Activated naive CD8-positive, alpha-beta T cell treated with anti-CD3 and anti-CD28 coated beads, Interleukin-2, amount 10 ng/mL, durations not matched to agents 7 days and 5 days (primary cell): ENCODE data around the gene BANF2. TPM values are rescaled to one million over a fixed set of nuclear protein-coding genes. Genes with fewer than 3 reads are reported as not detected.
A peak's percentile ranks its signal among the peaks of the same experiment; 100 is the strongest.
"Not testable (repeated sequence)": the region's sequence is repeated elsewhere in the genome, so short reads cannot be mapped to it uniquely, and the experiment has no call there.

ENCODE experiments used
- ATAC-seq: fragments of 150-1000 bp; cut with Tn5 transposase; one replicate; pipeline ENCODE4 v1.10.0; 2021; ENCODE audit warnings: low read depth, moderate library complexity
- POLR2A ChIA-PET: fragments of 350-600 bp; sonication (Branson Sonifier 250); formaldehyde crosslinking; loops from one replicate; lab custom pipeline; 2021; ENCODE audit warnings: antibody characterized with exemption; lab: Charles Lee
- DNase-seq: peaks from one replicate; pipeline ENCODE4 v3.0.0; 2021
- H3K27ac Mint-ChIP-seq: one replicate; pipeline ENCODE4 v1.8.0; 2022; ENCODE audit warnings: mild to moderate bottlenecking, mixed read lengths
- H3K27me3 Mint-ChIP-seq: one replicate; pipeline ENCODE4 v1.8.0; 2022; ENCODE audit warnings: mild to moderate bottlenecking, moderate library complexity, mixed read lengths
- H3K36me3 Mint-ChIP-seq: one replicate; pipeline ENCODE4 v1.8.0; 2021; ENCODE audit warnings: mild to moderate bottlenecking, mixed read lengths
- H3K4me1 Mint-ChIP-seq: one replicate; pipeline ENCODE4 v1.8.0; 2021; ENCODE audit warnings: mixed read lengths
- H3K4me3 Mint-ChIP-seq: one replicate; pipeline ENCODE4 v1.8.0; 2022; ENCODE audit warnings: mild to moderate bottlenecking, moderate library complexity, mixed read lengths
- H3K9me3 Mint-ChIP-seq: one replicate; pipeline ENCODE4 v1.8.0; 2021; ENCODE audit warnings: mixed read lengths
- total RNA-seq, 2 experiments: library from RNA; stranded (reverse); gene quantifications; one replicate each; pipeline ENCODE4 v1.2.3, GENCODE V29; 2021

The BANF2 gene
- total RNA-seq, 2 experiments from 2014 or later = not detected

- DNase-seq (no peak), ATAC-seq (no peak)
- peaks cover 4% of the 10 kb centered on the region for H3K9me3 Mint-ChIP-seq
- peaks cover 29% of the 10 kb centered on the region for H3K4me1 Mint-ChIP-seq
- POLR2A ChIA-PET = no interaction called here
- no peak overlapping the region for H3K27ac Mint-ChIP-seq
- peaks cover 40% of the 10 kb centered on the region for H3K36me3 Mint-ChIP-seq
- no peak overlapping the region for H3K4me3 Mint-ChIP-seq
- H3K27me3 Mint-ChIP-seq = no peaks in the 10 kb centered on the region
Measured at GRCh38 chr20:17658648-17658993, 41.1 kb upstream of the BANF2 start.

DNA sequence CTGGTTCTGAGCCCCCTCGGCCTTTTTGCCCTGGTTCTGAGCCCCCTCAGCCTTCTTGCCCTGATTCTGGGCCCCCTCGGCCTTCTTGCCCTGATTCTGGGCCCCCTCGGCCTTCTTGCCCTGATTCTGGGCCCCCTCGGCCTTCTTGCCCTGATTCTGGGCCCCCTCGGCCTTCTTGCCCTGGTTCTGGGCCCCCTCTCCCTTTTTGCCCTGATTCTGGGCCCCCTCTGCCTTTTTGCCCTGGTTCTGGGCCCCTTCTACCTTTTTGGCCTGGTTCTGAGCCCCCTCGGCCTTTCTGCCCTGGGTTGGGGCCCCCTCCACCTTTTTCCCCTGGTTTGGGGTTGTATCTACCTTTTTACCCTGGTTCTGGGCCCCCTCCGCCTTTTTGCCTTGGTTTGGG is 40.4 kb upstream of the BANF2 start:
- Mint-ChIP-seq H3K4me1 (peaks cover 36% of the 10 kb centered on the region), H3K36me3 (peaks cover 38% of the 10 kb centered on the region)
- H3K27me3 Mint-ChIP-seq, POLR2A ChIA-PET, H3K27ac Mint-ChIP-seq, DNase-seq, ATAC-seq, H3K9me3 Mint-ChIP-seq, H3K4me3 Mint-ChIP-seq: not testable (repeated sequence)

DNA sequence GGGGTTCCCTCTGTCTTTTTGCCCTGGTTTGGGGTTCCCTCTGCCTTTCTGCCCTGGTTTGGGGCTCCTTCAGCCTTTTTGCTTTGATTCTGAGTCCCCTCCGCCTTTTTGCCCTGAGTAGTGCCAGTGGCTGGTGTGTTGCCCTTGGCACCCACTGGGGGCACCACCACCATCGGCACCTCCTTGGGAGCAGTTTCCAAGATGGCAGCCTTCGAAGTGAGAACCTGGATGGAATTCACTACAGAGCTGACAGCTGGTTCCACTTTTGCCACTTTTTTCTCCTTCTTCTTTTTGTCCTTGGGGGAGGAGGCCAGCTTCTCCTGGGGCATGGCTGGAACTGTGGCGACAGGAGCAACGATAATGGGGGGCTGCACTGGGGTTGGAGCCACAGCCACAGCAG is 40.0 kb upstream of the BANF2 start:
- H3K4me1 Mint-ChIP-seq = peaks cover 39% of the 10 kb centered on the region
- H3K27me3 Mint-ChIP-seq = no peaks in the 10 kb centered on the region

DNA sequence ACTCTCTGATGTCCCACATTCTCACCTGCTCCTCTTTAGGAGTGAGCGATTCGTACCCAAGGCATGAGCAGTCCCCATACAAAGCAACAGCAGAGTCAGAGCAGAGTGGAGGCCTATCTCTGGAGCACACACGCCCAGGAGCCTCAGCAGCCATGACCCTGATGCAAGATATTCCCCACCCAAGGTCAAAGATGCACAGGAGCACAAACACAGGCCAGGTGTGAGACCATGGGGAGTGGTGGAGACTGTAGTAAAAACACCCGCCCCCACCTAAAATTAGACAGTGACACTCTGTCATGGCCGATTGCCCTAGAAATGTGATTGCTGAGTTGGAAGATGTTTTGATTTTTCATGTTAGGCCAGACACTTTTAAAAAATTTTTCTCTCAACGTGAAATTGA is 39.1 kb upstream of the BANF2 start:
- no peaks in the 10 kb centered on the region for H3K27me3 Mint-ChIP-seq
- ATAC-seq (no peak), DNase-seq (no peak)
- POLR2A ChIA-PET = no interaction called here
- peak overlapping the region; percentile 30 for H3K27ac Mint-ChIP-seq
- peaks cover 45% of the 10 kb centered on the region for H3K4me1 Mint-ChIP-seq
- peaks cover 38% of the 10 kb centered on the region for H3K36me3 Mint-ChIP-seq
- H3K4me3 Mint-ChIP-seq = no peak overlapping the region
- H3K9me3 Mint-ChIP-seq = peaks cover 4% of the 10 kb centered on the region

More for the DNA sequence above, 40.0 kb upstream of the BANF2 start:
- no peak for ATAC-seq
- no peak for DNase-seq
- Mint-ChIP-seq H3K4me3 (no peak overlapping the region), H3K9me3 (peaks cover 4% of the 10 kb centered on the region), H3K36me3 (peaks cover 38% of the 10 kb centered on the region), H3K27ac (no peak overlapping the region)
- POLR2A ChIA-PET = no interaction called here

DNA sequence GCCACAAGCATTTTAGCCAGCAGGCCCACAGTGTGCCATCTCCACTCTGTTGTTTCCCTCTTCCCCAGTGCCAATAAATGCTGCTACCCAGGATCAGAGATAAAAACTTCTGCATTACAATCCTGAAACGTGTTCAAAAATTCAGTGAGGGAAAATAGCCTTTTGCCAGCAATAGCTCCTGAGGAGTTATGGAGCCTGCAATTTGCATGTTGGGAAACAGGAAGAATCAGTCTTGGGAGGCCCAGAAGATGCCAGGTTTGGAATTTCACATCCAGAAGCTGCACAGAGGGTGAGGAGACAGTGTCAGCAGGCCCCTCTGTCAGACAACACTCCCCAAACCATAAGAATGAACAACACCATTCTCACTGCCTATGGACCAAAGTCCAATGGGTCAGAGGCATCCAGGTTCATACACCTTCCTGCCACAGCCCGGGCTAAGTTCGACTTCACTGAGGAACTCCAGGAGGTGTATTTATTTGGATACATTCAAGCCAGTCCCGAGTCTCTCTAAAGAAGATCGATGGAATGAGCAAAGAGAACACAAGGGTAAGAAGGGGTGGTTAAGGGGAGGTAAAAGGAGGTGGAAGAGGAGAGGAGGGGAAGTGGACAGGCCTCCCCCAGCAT is 38.5 kb upstream of the BANF2 start:
- Mint-ChIP-seq H3K4me1 (peaks cover 49% of the 10 kb centered on the region), H3K27me3 (no peaks in the 10 kb centered on the region), H3K4me3 (no peak overlapping the region), H3K27ac (no peak overlapping the region), H3K36me3 (peaks cover 36% of the 10 kb centered on the region), H3K9me3 (peaks cover 4% of the 10 kb centered on the region)
- POLR2A ChIA-PET = no interaction called here
- ATAC-seq (no peak), DNase-seq (no peak)

DNA sequence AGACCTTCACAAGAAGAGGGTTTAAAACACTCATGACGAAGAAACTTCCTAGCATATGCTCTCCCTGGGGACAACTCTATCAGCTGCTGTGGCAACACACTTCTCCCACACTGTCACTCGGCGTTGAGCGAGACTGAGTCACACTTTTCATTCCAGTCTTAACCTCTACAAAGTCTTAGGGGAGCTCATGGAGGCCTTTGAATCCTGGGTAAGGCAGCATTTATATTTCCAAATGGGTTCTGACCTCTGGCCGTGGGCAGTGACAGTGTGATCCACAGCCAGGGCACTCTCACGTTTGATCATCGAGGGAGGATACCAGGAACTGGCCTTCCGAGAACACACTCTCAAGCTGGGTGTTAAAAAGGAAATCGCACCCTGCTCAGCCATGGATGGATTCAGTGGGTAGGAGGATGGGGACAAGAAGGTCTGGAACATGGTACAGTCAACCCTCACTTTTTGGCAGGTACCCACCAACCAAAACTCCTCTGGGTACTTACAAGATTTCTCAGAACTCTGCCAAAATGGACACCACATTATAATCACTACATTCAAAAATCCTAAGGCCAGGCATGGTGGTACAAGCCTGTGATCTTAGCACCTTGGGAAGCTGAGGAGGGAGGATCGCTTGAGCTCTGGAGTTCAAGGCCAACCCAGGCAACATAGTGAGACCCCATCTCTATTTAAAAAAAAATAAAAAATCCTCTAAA is 37.3 kb upstream of the BANF2 start:
- Mint-ChIP-seq H3K27ac (peak overlapping the region; percentile 57), H3K4me3 (peak overlapping the region; percentile 34), H3K36me3 (peaks cover 33% of the 10 kb centered on the region), H3K27me3 (no peaks in the 10 kb centered on the region), H3K9me3 (peaks cover 4% of the 10 kb centered on the region), H3K4me1 (peaks cover 58% of the 10 kb centered on the region)
- ATAC-seq = peak; percentile 8
- no peak for DNase-seq
- POLR2A ChIA-PET = interaction anchor here (1.0 kb wide), 1 partner anchor 20 kb away, joined by 3 read pairs; the partner anchor contains the start of gene RRBP1

DNA sequence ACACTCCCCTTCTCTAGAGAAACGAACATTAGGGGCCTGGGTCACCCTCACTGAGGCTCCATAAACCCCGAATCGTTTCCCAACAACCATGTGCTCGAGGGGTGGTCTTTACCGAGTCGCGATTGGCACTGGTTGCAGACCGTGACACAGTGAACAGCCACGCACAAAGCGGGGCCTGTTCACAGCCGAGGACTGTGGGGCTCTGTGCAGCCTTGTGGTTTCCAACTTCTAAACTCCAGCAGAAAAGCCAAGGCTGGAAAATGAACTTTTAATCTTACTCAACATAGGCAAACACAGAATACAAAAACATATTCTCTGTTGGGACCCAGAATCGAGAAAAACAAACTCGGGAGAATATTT is 36.7 kb upstream of the BANF2 start:
- ATAC-seq = no peak
- no peak overlapping the region for H3K4me3 Mint-ChIP-seq
- POLR2A ChIA-PET = interaction anchor here (1.0 kb wide), 1 partner anchor 19 kb away, joined by 3 read pairs; the partner anchor contains the start of gene RRBP1
- H3K27ac Mint-ChIP-seq = no peak overlapping the region
- H3K9me3 Mint-ChIP-seq = peaks cover 4% of the 10 kb centered on the region
- peaks cover 31% of the 10 kb centered on the region for H3K36me3 Mint-ChIP-seq
- no peak for DNase-seq
- H3K27me3 Mint-ChIP-seq = no peaks in the 10 kb centered on the region
- peaks cover 52% of the 10 kb centered on the region for H3K4me1 Mint-ChIP-seq

- H3K4me3 Mint-ChIP-seq = no peak overlapping the region
- peaks cover 4% of the 10 kb centered on the region for H3K9me3 Mint-ChIP-seq
- no peak for DNase-seq
- H3K36me3 Mint-ChIP-seq = peaks cover 30% of the 10 kb centered on the region
- H3K27me3 Mint-ChIP-seq = no peaks in the 10 kb centered on the region
- peak overlapping the region; percentile 30 for H3K27ac Mint-ChIP-seq
- POLR2A ChIA-PET = no interaction called here
- H3K4me1 Mint-ChIP-seq = peaks cover 52% of the 10 kb centered on the region
- no peak for ATAC-seq
Measured at GRCh38 chr20:17663486-17663885, 36.3 kb upstream of the BANF2 start.

DNA sequence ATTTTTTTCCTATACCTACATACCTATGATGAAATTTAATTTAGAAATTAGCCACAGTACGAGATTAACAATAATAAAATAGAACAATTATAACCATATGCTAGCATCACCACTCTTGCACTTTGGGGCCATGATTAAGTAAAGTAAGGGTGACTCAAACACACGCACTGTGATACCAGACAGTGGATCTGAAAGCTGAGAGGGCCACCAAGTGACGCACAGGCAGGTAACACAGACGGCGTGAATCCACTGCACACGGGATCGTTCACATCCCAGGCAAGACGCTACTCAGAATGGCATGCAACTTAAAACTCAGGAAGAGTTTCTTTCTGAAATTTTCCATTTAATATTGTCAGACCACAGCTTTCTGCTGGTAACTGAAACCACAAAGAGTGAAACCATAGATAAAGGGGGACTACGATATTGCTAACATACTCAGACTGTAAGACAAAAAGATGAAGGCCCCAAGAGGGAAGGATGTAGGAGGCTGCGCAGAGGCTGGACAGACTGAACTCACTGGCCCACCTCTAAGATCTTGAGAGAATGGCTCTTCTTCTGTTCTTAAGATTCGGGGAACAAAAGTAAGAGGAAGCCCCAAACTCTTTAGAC is 35.6 kb upstream of the BANF2 start:
- Mint-ChIP-seq H3K4me3 (peak overlapping the region; percentile 59), H3K27me3 (no peaks in the 10 kb centered on the region), H3K27ac (peak overlapping the region; percentile 71), H3K4me1 (peaks cover 52% of the 10 kb centered on the region), H3K9me3 (peaks cover 2% of the 10 kb centered on the region), H3K36me3 (peaks cover 32% of the 10 kb centered on the region)
- DNase-seq (no peak), ATAC-seq (peak; percentile 43)
- POLR2A ChIA-PET = interaction anchor here (2.0 kb wide), 1 partner anchor 18 kb away, joined by 9 read pairs; the partner anchor contains the start of gene RRBP1

DNA sequence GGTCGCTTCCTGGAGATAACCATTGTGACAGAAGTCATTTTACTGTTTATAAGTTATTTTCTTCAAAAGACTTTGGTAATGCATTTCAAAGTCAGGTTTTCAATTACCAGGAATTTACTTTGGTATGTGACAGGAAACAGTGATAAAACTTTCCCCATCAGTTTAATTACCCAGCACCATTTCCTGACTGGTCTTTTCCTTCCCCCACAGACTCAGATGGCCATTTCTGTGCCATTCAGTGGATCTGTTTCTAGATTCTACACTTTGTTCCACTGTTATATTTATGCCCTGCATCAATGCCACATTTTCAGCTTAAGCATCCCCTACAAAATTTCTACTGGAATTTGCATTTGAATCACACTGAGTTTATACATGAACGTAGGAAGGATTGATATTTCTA is 34.0 kb upstream of the BANF2 start:
- ATAC-seq (peak; percentile 24), DNase-seq (no peak)
- peak overlapping the region; percentile 66 for H3K4me3 Mint-ChIP-seq
- H3K9me3 Mint-ChIP-seq = no peaks in the 10 kb centered on the region
- peak overlapping the region; percentile 52 for H3K27ac Mint-ChIP-seq
- POLR2A ChIA-PET = interaction anchor here (0.7 to 2.7 kb wide), 3 partner anchors 16 to 593 kb away, joined by 3 to 10 read pairs (median 9); partner anchors contain the start of gene RRBP1
- no peaks in the 10 kb centered on the region for H3K27me3 Mint-ChIP-seq
- H3K4me1 Mint-ChIP-seq = peaks cover 51% of the 10 kb centered on the region
- peaks cover 26% of the 10 kb centered on the region for H3K36me3 Mint-ChIP-seq

- Mint-ChIP-seq H3K4me1 (peaks cover 52% of the 10 kb centered on the region), H3K4me3 (no peak overlapping the region), H3K36me3 (peaks cover 26% of the 10 kb centered on the region), H3K27ac (peak overlapping the region; percentile 40), H3K27me3 (no peaks in the 10 kb centered on the region), H3K9me3 (no peaks in the 10 kb centered on the region)
- POLR2A ChIA-PET = interaction anchor here (2.7 kb wide), 1 partner anchor 16 kb away, joined by 10 read pairs; the partner anchor contains the start of gene RRBP1
- no peak for ATAC-seq
- DNase-seq = no peak
Measured at GRCh38 chr20:17666481-17666880, 33.3 kb upstream of the BANF2 start.

GRCh38 chr20:17667445-17667844 is 32.3 kb upstream of the BANF2 start:
- ATAC-seq (no peak), DNase-seq (no peak)
- peaks cover 45% of the 10 kb centered on the region for H3K4me1 Mint-ChIP-seq
- POLR2A ChIA-PET = interaction anchor here (2.7 kb wide), 1 partner anchor 15 kb away, joined by 10 read pairs; the partner anchor contains the start of gene RRBP1
- H3K36me3 Mint-ChIP-seq = peaks cover 30% of the 10 kb centered on the region
- H3K27ac Mint-ChIP-seq = no peak overlapping the region
- no peaks in the 10 kb centered on the region for H3K27me3 Mint-ChIP-seq
- H3K4me3 Mint-ChIP-seq = no peak overlapping the region
- H3K9me3 Mint-ChIP-seq = no peaks in the 10 kb centered on the region

- Mint-ChIP-seq H3K4me1 (peaks cover 38% of the 10 kb centered on the region), H3K4me3 (no peak overlapping the region), H3K27me3 (no peaks in the 10 kb centered on the region), H3K36me3 (peaks cover 34% of the 10 kb centered on the region), H3K9me3 (no peaks in the 10 kb centered on the region), H3K27ac (no peak overlapping the region)
- ATAC-seq = no peak
- POLR2A ChIA-PET = interaction anchor here (0.5 to 2.7 kb wide), 2 partner anchors 14 to 94 kb away, joined by 4 to 10 read pairs; partner anchors contain the start of gene RRBP1
- no peak for DNase-seq
Measured at GRCh38 chr20:17668432-17668831, 31.3 kb upstream of the BANF2 start.
